Measurements from ENCODE around the gene C7orf57.
"Not testable (repeated sequence)": the region's sequence is repeated elsewhere in the genome, so short reads cannot be mapped to it uniquely, and the experiment has no call there.

Gene C7orf57

GRCh38 chr7:48035301-48035966 lies at the start of gene C7orf57:
TSS of gene C7orf57 (plus strand) at chr7:48035543. CDS start at chr7:48036309, 766 bp downstream.
- DNase-seq, result peak in 55 of 56 donors; percentile 26 to 93 (median 75)

DNA sequence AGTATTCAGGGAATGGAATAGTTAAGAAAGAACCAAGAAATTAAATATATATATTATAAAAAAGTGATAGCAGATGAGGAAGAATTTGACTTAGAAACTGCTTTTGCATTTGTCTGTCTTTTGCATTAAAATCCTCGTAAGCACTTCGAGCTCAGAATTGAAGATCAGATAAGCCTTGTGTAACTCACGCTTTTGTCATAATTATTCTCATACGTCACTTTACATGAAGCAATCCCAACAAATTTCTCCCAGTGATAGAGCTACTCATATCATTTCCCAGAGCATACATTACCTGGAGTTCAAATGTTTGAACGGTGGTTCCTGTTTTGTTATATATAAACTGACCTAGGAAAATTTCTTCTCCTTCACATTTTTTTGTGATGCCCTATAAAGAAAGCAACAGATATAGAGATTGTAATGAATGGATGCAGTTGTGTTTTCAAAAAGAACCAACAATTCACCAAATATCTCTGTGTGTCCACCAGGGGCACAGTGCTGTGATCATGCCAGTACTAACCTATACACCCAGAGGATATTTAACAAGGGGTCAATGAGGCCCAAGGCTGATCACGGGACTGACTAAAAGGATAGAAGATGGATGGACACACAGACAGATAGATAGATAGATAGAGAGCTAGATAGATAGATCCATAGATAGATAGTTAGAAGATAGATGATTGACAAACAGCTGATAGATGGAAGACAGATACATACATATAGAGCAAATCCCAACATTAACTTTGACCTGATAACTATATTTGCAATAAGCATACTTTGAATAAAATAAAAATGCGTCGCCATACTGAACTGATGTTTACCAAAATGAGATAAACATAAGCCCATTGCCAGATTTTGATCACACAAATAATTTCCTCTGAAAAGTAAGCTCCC lies 46.6 kb upstream of the C7orf57 start:
- DNase-seq, result no peak

DNA sequence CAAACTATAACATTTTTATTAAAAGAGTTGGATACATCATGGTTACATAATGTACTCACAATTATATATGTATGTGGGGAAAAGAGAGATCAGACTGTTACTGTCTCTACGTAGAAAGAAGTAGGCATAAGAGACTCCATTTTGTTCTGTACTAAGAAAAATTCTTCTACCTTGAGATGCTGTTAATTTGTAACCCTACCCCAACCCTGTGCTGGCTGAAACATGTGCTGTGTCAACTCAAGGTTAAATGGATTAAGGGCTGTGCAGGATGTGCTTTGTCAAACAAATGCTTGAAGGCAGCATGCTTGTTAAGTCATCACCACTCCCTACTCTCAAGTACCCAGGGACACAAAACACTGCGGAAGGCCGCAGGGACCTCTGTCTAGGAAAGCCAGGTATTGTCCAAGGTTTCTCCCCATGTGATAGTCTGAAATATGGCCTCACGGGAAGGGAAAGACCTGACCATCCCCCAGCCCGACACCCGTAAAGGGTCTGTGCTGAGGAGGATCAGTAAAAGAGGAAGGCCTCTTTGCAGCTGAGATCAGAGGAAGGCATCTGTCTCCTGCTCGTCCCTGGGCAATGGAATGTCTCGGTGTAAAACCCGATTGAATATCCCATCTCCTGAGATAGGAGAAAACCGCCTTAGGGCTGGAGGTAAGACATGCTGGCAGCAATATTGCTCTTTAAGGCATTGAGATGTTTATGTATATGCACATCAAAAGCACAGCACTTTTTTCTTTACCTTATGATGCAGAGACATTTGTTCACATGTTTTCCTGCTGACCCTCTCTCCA lies 45.5 kb upstream of the C7orf57 start:
- DNase-seq, result not testable (repeated sequence)

- DNase-seq, result no peak
Measured at GRCh38 chr7:47990592-47990991, 44.8 kb upstream of the C7orf57 start.

DNA sequence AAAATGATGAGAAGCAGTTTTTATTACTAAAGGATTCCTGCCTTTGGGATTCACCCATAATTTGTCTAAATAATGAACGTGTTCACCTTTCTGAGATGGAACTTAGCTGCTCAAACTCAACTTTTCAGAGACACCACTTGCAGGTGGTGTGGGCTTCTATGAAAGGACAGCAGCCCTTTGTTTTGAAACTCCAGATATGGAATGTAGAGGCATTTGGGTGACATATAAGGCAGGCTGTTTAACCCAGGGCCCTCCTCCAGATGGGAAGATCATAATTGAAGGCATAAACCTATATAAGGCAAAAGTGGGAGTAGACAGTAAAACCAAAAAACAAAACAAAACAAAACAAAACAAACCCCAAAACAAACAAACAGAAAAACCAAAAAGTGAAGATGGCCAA lies 44.1 kb upstream of the C7orf57 start:
- DNase-seq, result no peak

DNA sequence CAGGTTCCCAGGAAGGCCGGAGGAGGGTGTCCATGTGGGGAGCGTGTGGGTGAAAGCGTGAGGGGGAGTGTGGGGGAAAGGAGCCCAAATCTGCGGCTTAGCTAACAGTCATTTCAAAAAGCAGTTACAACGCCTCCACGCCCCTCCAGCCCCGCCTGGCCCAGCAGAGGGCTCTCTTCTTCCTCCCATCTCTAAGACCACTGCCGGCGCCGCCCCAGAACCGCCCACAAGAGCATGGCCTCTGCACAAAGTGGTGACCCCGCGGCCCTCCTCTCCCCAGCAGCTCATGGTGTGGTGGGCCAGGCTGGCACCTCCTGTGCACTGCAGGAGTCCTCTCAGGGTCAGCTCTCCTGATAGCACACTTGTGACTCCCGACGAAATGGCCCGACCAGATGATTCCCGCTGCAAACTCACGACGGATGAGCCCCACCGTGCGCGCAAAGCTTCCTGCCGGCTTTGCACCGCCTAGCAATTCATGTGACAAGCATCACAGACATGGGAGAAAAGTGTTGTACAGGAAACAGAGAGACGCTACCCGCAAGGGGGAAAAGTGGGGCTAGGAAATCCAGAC lies 43.5 kb upstream of the C7orf57 start:
- DNase-seq, result peak in 53 of 56 donors; percentile 19 to 81 (median 52)

GRCh38 chr7:47992446-47992845 lies 42.9 kb upstream of the C7orf57 start:
- no peak for DNase-seq

GRCh38 chr7:47999413-47999812 lies 35.9 kb upstream of the C7orf57 start:
- DNase-seq, result no peak

- not testable (repeated sequence) for DNase-seq
Measured at GRCh38 chr7:48000164-48000563, 35.2 kb upstream of the C7orf57 start.

GRCh38 chr7:48004032-48004431 lies 31.3 kb upstream of the C7orf57 start:
- no peak for DNase-seq

DNA sequence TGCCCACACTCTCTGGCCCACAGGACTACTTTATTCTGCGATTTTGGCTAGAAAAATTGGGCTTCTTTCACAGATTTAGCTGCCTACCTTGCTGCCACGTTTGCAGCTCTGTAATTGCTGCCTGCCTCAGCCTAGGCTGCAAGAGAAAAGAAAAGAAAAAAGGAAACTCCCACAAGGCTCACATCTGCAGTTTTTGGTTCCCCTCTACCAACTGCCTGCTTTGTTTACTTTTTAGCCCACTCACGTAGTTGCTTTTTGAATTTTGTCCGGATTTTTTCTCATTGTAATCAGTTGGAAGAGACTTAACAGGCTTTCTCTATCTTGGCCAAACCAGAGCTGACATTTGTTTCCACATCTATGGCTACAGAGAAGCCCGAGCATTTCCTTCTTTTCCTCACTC lies 30.7 kb upstream of the C7orf57 start:
- DNase-seq, result no peak

GRCh38 chr7:48006866-48007265 lies 28.5 kb upstream of the C7orf57 start:
- no peak for DNase-seq

DNA sequence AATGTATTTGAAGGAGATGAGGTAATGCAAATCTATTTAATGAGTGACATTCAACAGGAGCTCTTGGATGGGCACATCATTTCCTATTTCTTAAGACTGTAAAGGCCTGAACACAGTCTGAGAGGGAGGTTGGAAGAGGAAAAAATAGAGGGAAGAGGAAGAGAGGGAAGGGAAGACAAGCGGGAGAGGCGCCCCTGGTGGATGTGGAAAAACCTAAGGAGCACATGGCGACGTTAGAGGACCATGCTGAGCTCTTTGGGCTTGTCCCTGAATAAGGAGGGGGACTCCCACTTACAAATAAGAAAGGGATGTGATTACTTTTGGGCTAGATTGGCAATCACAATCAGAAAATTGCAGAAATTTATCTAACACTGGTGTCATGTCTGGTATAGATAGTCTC lies 26.1 kb upstream of the C7orf57 start:
- no peak for DNase-seq

GRCh38 chr7:48009954-48010353 lies 25.4 kb upstream of the C7orf57 start:
- DNase-seq, result no peak

DNA sequence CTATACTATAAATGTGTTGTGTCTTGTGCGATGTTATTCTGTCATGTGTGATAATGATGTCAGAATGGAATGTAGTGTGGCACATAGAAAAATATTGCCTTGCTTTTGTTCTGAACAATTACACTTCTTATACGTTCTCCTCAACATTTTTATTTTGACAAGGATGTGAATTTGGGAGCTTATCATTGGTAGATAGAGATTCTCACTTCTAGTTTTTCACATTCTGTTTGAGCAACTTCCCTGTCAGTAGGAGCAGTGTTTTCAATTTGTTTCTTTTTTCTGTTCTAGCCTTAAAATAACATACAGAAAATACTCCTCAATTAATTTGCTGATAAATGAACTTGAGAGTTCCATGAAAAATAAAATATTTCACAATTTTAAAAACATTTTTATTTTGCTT lies 24.0 kb upstream of the C7orf57 start:
- DNase-seq, result no peak

DNA sequence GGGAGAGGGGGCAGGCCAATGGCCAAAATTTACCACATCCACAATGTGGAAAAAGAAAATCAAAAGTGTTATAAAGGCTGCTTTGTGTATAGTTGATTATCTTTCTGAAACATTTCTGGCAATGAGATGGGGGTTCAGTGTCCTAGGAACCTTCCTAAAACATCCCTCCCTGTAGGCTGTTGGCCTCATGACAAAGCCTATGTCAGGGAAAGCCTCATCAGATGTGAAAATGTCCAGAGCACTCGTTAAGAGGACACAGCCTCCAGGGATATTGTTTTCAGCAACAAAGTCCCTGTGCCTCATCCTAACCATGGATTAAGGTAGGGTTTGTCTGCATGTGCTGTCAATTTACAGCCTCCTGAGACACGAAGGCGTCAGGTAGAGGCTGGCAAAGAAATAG lies 23.4 kb upstream of the C7orf57 start:
- DNase-seq, result no peak

- no peak for DNase-seq
Measured at GRCh38 chr7:48016641-48017040, 18.7 kb upstream of the C7orf57 start.

DNA sequence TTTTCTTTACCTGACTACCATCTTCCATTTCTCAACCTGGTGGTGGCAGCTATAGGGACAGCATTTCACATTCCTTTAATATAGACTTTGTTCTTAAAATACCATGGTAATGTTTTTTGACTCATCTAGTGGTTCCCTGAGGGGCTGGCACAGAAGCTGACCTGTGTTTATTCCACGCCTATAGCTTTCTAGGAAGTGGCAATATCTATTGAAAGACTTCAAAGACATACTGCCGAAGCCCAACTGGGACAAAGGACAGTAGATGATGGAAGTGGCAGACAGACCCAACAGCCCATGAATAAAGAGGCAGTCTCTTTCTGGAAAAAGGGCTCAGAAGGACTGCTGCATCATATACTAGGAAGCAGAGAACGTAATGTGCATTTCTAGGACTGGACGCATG lies 17.7 kb upstream of the C7orf57 start:
- DNase-seq, result no peak

- DNase-seq, result no peak
Measured at GRCh38 chr7:48025624-48026023, 9.7 kb upstream of the C7orf57 start.

DNA sequence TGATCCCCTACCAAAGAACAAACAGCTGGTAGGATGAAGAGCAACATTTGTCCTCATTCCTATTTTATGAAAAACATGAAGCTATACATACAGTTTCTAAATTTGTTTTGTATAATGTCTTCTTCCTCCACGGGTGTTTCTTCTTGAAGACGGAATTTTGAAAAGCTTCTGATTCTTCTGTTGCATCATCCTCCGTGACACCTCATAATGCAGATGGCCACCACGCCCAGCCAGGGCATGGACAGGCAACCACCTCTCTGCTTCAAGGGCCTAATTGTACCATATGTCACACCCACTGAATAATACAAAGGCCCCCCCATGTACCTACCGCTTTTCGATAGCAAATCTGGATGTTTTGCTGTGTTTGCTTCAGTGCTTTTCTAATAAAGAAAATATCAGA lies 6.4 kb upstream of the C7orf57 start, which contains the start of gene SUN3:
TSS of gene SUN3 (minus strand) at position 170 of the 400 bp plus-strand sequence. CDS start at position 1, 169 bp downstream.
- no peak for DNase-seq

GRCh38 chr7:48031111-48031510 lies 4.2 kb upstream of the C7orf57 start:
- no peak for DNase-seq

Data from nucleus accumbens (tissue), 56 donors.